GM12875 (cell line): ENCODE data around the gene NIPAL3.

ENCODE experiments used
- H3K4me3 ChIP-seq: one replicate; pipeline ENCODE4 v1.5.1; 2011; ENCODE audit warnings: low read depth, low read length, control low read depth
- TF ChIP-seq, protein P1 (sequence below): IDR thresholded peaks from 2 replicates; pipeline ENCODE4 v1.5.1; 2011; ENCODE audit warnings: low read depth, mild to moderate bottlenecking, control low read depth, inconsistent platforms, low read length, moderate library complexity, borderline replicate concordance; ENCODE audit not compliant: insufficient read depth

Gene NIPAL3

DNA sequence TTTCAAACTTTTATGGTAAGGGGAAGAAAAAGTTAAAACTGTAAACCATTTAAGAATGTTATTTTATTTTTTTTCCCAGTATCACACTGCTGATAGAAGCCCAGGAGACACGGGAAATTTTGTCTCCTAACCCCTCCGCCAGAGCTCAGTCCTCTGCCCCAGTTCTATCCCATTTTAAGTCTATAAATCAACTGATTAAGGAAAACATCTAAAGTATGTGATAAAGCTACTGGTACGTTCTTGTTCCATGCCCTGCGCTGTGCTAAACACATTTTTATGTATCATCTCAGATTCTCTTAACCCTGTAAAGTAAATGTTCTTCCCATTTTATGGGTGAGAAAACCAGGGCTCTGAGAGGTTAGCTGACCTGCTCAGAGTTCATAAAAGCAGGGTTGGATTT is 34.7 kb downstream of the NIPAL3 start:
- no peak overlapping the region for H3K4me3 ChIP-seq
- TF ChIP-seq, protein P1, sequence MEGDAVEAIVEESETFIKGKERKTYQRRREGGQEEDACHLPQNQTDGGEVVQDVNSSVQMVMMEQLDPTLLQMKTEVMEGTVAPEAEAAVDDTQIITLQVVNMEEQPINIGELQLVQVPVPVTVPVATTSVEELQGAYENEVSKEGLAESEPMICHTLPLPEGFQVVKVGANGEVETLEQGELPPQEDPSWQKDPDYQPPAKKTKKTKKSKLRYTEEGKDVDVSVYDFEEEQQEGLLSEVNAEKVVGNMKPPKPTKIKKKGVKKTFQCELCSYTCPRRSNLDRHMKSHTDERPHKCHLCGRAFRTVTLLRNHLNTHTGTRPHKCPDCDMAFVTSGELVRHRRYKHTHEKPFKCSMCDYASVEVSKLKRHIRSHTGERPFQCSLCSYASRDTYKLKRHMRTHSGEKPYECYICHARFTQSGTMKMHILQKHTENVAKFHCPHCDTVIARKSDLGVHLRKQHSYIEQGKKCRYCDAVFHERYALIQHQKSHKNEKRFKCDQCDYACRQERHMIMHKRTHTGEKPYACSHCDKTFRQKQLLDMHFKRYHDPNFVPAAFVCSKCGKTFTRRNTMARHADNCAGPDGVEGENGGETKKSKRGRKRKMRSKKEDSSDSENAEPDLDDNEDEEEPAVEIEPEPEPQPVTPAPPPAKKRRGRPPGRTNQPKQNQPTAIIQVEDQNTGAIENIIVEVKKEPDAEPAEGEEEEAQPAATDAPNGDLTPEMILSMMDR, result no peak

DNA sequence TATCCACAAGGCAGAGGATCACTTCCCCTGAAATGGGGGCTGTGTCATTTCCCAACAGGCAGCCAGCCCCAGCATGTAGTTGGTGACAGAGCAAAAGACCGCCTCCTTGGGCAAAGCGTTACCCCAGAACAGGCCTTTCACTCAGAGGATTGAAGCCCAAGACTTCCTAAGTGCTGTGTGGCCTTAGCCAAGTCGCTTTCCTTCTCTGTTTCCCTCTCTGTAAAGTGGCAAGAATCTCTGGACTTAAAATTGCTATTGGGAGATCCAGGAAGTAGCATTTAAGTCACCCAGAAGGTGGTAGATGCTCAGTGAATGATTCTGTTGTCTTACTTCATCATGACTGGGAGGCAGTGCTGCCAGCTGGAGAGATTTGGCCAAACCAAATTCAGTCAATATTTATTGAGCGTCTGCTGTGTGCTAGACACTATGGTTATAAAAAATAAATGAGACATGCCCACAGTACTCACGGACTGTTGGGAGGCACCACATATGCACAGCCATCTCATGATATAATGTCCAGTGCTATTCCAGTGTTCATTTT is 35.3 kb downstream of the NIPAL3 start:
- TF ChIP-seq, protein P1, result no peak
- H3K4me3 ChIP-seq, result no peak overlapping the region

DNA sequence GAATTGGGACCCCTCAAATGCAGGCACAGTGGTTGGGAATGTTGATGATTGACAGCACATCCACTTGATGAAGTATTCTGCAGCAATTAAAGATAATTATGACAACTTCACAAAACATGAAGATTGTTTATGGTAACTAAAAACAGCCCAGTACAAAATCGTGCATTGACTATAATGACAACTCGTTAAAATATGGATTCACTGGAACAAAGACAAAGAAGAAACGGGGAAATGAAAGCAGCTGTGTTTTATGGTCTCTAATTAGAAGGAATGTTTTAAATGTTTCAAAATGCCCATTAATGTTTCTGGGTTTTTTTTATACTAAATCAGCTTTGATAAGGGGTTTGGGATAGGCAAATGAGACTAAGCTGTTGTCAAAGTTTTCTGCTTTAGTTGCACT is 36.1 kb downstream of the NIPAL3 start:
- no peak overlapping the region for H3K4me3 ChIP-seq
- TF ChIP-seq, protein P1, result no peak

DNA sequence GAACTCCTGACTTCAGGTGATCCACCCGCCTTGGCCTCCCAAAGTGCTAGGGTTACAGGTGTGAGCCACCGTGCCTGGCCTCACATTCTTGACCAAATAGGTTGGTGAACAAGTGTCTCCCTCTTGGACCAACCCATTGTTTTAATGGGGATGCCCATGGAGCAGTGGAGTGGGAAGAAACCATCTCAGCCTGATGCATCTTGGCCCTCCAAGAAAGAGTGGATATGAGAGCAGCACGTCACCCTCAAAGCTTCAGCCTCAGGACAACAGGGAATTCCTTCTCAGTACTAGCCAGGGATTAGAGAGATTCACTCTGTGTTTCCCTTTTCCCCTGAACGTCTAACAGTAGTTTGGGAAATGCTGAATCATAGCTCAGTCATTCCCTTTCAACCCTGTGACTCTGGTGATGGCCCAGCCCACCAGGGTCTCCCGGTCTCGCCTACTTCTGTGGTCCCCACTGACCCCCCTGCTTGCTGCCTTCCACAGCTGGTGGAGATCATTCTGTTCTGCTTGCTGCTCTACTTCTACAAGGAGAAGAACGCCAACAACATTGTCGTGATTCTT is 37.4 kb downstream of the NIPAL3 start:
- TF ChIP-seq, protein P1, result no peak
- H3K4me3 ChIP-seq, result no peak overlapping the region

DNA sequence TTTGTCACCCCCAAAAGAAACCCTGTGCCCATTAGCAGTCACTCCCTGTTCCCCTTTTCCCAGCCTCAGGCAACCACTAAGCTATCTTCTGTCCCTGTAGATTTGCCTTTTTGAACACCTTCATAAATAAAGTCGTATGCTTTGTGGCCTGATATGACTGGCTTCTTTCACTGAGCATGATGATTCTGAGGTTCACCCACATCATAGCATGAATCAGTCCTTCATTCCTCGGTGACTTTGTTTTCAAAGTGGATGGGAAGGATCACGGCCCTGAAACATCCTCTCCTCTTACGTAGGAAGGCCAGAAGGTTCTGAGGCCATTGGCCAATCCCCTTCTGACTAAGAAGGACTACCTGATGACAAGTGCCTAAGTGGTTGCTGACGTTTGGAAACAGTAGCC is 39.1 kb downstream of the NIPAL3 start:
- TF ChIP-seq, protein P1, result no peak
- no peak overlapping the region for H3K4me3 ChIP-seq

DNA sequence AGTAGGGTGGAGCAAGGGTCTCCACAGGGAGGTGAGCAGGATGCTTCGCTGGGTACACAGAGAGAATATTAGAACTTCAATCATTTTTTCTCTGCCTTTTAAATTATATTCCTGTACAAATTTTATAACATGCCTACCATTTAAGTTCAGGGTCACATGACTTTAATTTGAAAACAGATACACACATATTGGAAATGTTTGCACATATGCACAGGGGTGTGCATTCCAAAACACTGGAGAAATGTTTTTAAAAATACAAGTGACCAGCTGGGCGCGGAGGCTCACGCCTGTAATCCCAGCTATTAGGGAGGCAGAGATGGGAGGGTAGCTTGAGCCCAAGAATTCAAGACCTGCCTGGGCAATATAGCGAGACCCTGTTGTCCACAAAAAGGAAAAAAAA is 39.7 kb downstream of the NIPAL3 start:
- no peak overlapping the region for H3K4me3 ChIP-seq
- TF ChIP-seq, protein P1, result no peak

DNA sequence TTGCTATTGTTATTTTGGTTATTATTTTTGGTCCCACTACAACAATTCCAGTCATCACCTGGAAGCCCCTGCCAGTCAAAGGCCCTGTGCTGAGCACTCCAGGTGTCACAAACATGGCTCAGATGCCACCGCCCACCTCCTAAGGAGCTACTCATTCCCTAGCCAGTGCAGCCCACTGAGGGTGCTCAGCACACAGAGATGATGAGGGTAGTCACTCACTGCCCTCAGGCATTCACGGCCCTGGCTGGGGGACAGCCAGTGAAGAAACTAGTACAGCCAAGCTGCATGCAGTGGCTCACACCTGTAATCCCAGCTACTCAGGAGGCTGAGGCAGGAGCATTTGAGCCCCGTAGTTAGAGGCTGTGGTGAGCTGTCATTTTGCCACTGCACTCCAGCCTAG is 42.3 kb downstream of the NIPAL3 start:
- no peak overlapping the region for H3K4me3 ChIP-seq
- TF ChIP-seq, protein P1, result no peak
